Breast epithelium (tissue), 4 donors: ENCODE measurements around the gene STK17A. TPM values are rescaled to one million over a fixed set of nuclear protein-coding genes. Genes with fewer than 3 reads are reported as not detected.

Experiments
- DNase-seq, 2 donors: peaks; one replicate each; pipeline ENCODE4 v3.0.0-alpha.2; 2019; ENCODE audit warnings: low spot score in 2 of 2
- H3K27ac ChIP-seq, 2 donors: fragments of 200-600 bp; sonication (generic) in 1 of 2; one replicate each; pipeline ENCODE4 v1.5.1; 2016 to 2019; ENCODE audit warnings: mild to moderate bottlenecking in 1 of 2
- H3K27me3 ChIP-seq, 2 donors: fragments of 200-600 bp; sonication (generic) in 1 of 2; one replicate each; pipeline versions ENCODE4 v1.5.1 to v1.6.0; 2017 to 2019; ENCODE audit warnings: control low read depth in 1 of 2, mild to moderate bottlenecking in 1 of 2
- H3K36me3 ChIP-seq: fragments of 200-600 bp; one replicate; pipeline ENCODE4 v1.5.1; 2019
- H3K4me1 ChIP-seq, 2 donors: fragments of 200-600 bp; sonication (generic); one replicate each; pipeline ENCODE4 v1.5.1; 2016 to 2019; ENCODE audit warnings: control low read depth in 1 of 2
- H3K4me3 ChIP-seq, 3 donors: fragments of 200-600 bp; sonication (generic); 1 replicate in 2 of 3; 2 replicates in 1 of 3; pipeline ENCODE4 v1.5.1; 2016 to 2019; ENCODE audit warnings: mild to moderate bottlenecking in 3 of 3, moderate library complexity in 2 of 3
- H3K9me3 ChIP-seq, 2 donors: fragments of 200-600 bp; sonication (generic) in 1 of 2; one replicate each; pipeline ENCODE4 v1.5.1; 2016 to 2019; ENCODE audit warnings: control low read depth in 1 of 2
- POLR2A ChIP-seq: fragments of 450-650 bp; IDR thresholded peaks from one replicate; pipeline ENCODE4 v1.6.1; 2016; ENCODE audit warnings: antibody characterized with exemption, mild to moderate bottlenecking, moderate library complexity
- POLR2AphosphoS5 ChIP-seq, 3 donors: sonication (generic); formaldehyde crosslinking; IDR thresholded peaks; one replicate each; pipeline ENCODE4 v1.6.1; 2017; ENCODE audit warnings: antibody characterized with exemption in 3 of 3
- intact Hi-C: fragments of 100-400 bp; cut with DNase I; formaldehyde crosslinking; loops from one replicate; pipeline ENCODE4 v1.15.1; 2023; ENCODE audit warnings: low total_unique reads
- total RNA-seq, 3 donors: library from RNA; depleted of rRNA; stranded (reverse); fragments of >200 nt; gene quantifications; one replicate each; pipeline ENCODE4 v1.1.0, GENCODE V29; 2016
- TF ChIP-seq, protein P1 (sequence below), 3 donors: fragments of 450-650 bp; IDR thresholded peaks; one replicate each; pipeline ENCODE4 v1.5.1; 2016 to 2017; ENCODE audit warnings: antibody characterized with exemption in 3 of 3, mild to moderate bottlenecking in 3 of 3, moderate library complexity in 3 of 3

STK17A gene
- total RNA-seq, 3 donors from 2014 or later: 13.3 to 24.3 (median 24.1) TPM

DNA sequence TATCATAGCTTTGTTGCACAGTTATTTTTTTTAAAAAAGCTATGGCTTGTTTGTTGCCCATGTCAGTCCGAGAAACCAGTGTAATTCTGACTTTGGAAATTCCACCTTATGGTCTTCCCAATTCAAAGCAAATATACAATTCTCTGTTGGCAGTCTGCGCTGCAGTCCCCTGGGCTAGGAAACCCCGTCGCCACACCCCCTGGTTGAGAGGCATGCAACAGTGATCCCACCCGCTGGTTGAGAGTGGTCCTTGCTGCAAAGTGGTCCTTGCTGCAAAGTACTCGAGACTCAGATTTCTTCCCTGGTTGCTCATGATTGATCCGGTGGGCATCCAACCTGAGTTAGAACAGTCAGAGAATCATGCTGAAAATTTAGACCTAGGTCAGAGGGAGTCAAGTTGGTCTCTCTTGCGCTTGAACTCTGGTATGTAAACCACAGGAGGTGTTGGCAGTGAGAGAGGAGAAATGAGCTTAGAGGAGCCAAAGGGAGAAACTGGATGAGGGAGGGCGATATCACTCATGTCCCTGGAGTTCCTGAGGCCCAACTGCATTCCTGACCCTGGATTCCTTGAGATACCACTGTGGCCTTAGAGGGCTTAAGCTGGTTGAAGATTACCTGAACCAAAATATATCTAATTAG lies 45.0 kb upstream of the STK17A start:
- Histone ChIP-seq H3K36me3 (no peaks in the 10 kb centered on the region), H3K9me3 (no peaks in the 10 kb centered on the region), H3K27me3 (peaks cover 0 to 12% of the 10 kb centered on the region in 2 donors), H3K4me1 (peaks cover 0 to 3% of the 10 kb centered on the region in 2 donors), H3K4me3 (no peak overlapping the region), H3K27ac (no peak overlapping the region)
- intact Hi-C loops: no loop called here
- no peak for TF ChIP-seq POLR2A
- TF ChIP-seq, protein P1, sequence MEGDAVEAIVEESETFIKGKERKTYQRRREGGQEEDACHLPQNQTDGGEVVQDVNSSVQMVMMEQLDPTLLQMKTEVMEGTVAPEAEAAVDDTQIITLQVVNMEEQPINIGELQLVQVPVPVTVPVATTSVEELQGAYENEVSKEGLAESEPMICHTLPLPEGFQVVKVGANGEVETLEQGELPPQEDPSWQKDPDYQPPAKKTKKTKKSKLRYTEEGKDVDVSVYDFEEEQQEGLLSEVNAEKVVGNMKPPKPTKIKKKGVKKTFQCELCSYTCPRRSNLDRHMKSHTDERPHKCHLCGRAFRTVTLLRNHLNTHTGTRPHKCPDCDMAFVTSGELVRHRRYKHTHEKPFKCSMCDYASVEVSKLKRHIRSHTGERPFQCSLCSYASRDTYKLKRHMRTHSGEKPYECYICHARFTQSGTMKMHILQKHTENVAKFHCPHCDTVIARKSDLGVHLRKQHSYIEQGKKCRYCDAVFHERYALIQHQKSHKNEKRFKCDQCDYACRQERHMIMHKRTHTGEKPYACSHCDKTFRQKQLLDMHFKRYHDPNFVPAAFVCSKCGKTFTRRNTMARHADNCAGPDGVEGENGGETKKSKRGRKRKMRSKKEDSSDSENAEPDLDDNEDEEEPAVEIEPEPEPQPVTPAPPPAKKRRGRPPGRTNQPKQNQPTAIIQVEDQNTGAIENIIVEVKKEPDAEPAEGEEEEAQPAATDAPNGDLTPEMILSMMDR (IDR thresholded peaks at IDR 0.05): no peak
- TF ChIP-seq POLR2AphosphoS5 (IDR thresholded peaks at IDR 0.05): no peak
- no peak for DNase-seq

DNA sequence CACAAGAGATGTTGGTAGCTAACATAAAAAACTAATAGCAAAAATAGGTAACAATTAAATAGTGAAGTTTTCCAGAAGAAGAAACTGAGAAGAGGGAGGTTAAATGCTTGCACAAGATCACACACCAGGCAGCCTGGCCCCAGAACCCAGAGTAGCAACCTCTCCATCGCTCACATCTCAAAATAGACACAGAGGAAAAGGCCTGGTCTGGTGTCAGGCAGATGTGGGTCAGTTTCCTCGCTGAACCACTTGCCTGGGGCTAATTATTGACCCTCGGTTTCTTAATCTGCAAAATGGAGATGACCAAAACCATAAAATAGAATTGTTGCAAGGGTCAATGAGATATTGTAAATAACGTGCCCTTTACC lies 44.5 kb upstream of the STK17A start:
- DNase-seq: no peak
- no peak overlapping the region for H3K4me3 ChIP-seq
- H3K9me3 ChIP-seq: no peaks in the 10 kb centered on the region
- TF ChIP-seq, protein P1 (IDR thresholded peaks at IDR 0.05): no peak
- TF ChIP-seq POLR2A (no peak), POLR2AphosphoS5 (IDR thresholded peaks at IDR 0.05) (no peak)
- peaks cover 0 to 3% of the 10 kb centered on the region in 2 donors for H3K4me1 ChIP-seq
- H3K36me3 ChIP-seq: no peaks in the 10 kb centered on the region
- peaks cover 0 to 12% of the 10 kb centered on the region in 2 donors for H3K27me3 ChIP-seq
- intact Hi-C loops: no loop called here
- no peak overlapping the region for H3K27ac ChIP-seq

DNA sequence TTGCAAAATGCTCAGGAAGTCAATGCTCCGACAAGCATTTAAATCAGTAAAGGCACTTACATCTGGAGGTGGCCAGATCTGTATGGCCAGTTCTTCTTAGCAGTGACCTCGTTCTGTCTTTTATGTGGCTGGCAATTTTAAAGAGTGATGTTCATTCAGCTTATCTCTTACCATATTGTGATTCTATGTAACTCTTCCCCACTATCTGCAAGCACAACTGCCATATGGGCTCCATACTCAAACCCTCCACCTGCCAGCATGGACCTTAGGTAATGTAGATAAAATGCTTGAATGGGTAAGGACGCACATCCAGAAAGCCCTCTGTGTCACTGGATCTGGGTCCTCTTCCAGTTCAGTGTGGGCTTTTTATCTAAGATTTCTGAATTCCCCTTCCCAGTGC lies 42.4 kb upstream of the STK17A start:
- TF ChIP-seq POLR2AphosphoS5 (IDR thresholded peaks at IDR 0.05) (no peak), POLR2A (no peak)
- TF ChIP-seq, protein P1 (IDR thresholded peaks at IDR 0.05): no peak
- Histone ChIP-seq H3K4me1 (peaks cover 0 to 3% of the 10 kb centered on the region in 2 donors), H3K9me3 (no peaks in the 10 kb centered on the region), H3K27me3 (peaks cover 0 to 12% of the 10 kb centered on the region in 2 donors), H3K27ac (no peak overlapping the region), H3K36me3 (no peaks in the 10 kb centered on the region), H3K4me3 (no peak overlapping the region)
- intact Hi-C loops: no loop called here
- DNase-seq: no peak

DNA sequence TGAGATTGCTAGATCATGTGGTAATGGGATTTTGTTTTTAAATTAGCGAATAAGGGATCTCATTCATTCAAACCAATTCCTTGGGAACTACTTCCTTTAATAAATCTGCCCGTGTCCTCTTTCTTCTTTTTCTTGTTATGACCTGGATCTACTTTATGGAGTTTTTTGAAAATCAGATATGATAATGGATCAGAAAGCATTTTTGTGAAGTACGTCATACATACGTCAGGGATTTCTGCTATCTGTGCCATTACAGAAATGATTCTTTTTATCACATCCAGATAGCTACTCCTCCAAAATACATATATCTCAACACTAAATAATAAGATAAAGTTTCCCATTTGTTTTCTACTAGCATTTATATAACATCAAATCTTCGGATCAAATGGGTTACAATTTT lies 40.2 kb upstream of the STK17A start:
- peaks cover 0 to 12% of the 10 kb centered on the region in 2 donors for H3K27me3 ChIP-seq
- no peak for TF ChIP-seq POLR2A
- TF ChIP-seq POLR2AphosphoS5 (IDR thresholded peaks at IDR 0.05): no peak
- TF ChIP-seq, protein P1 (IDR thresholded peaks at IDR 0.05): no peak
- no peak overlapping the region for H3K27ac ChIP-seq
- no peak for DNase-seq
- H3K9me3 ChIP-seq: peaks cover 6% of the 10 kb centered on the region in 2 donors
- H3K4me1 ChIP-seq: no peaks in the 10 kb centered on the region
- intact Hi-C loops: no loop called here
- no peaks in the 10 kb centered on the region for H3K36me3 ChIP-seq
- H3K4me3 ChIP-seq: no peak overlapping the region

DNA sequence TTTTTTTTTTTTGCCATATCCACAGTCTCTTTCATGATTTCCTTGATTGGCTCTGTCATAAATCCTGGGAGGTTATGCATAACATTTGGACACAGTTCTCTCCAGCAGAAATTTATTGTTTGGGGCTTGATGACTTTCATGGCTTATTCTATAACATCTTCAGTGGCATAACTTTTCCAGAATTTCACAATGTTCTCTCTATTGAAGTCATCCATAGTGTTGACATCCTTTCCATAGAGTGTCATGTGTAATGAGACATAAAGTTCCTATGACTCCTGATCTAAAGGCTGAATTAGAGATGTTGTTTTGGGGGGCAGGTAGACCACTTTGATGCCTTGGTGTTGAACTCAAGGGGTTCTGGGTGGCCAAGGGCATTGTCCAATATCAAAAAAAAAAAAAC lies 36.7 kb upstream of the STK17A start:
- Histone ChIP-seq H3K9me3 (peaks cover 6% of the 10 kb centered on the region in 2 donors), H3K27ac (no peak overlapping the region), H3K36me3 (no peaks in the 10 kb centered on the region), H3K4me3 (no peak overlapping the region), H3K27me3 (peaks cover 0 to 4% of the 10 kb centered on the region in 2 donors), H3K4me1 (no peaks in the 10 kb centered on the region)
- intact Hi-C loops: no loop called here
- TF ChIP-seq, protein P1 (IDR thresholded peaks at IDR 0.05): no peak
- TF ChIP-seq POLR2AphosphoS5 (IDR thresholded peaks at IDR 0.05) (no peak), POLR2A (no peak)
- no peak for DNase-seq
